Liver (tissue), 9 donors: ENCODE measurements around the gene ICA1L. TPM values are rescaled to one million over a fixed set of nuclear protein-coding genes. Genes with fewer than 3 reads are reported as not detected.
A peak's percentile ranks its signal among the peaks of the same experiment; 100 is the strongest.

Experiments used
- DNase-seq: peaks from one replicate; pipeline ENCODE4 v3.0.0-alpha.2; 2017; ENCODE audit warnings: low spot score
- H3K27ac ChIP-seq, 2 donors: one replicate each; pipeline ENCODE4 v1.7.0; 2013; ENCODE audit warnings: inconsistent platforms in 2 of 2, low read length in 2 of 2, control low read depth in 1 of 2, low read depth in 1 of 2, mild to moderate bottlenecking in 1 of 2
- H3K27me3 ChIP-seq, 4 donors: one replicate each; pipeline versions ENCODE4 v1.6.1 to v1.7.0; 2013; ENCODE audit warnings: low read length in 3 of 4, inconsistent platforms in 1 of 4, mild to moderate bottlenecking in 1 of 4, moderate library complexity in 1 of 4; ENCODE audit not compliant: control insufficient read depth in 4 of 4, insufficient read depth in 4 of 4
- H3K36me3 ChIP-seq, 4 donors: one replicate each; pipeline versions ENCODE4 v1.6.1 to v1.7.0; 2013; ENCODE audit warnings: low read length in 3 of 4, mild to moderate bottlenecking in 3 of 4, low read depth in 1 of 4, moderate library complexity in 1 of 4; ENCODE audit not compliant: control insufficient read depth in 4 of 4, insufficient read depth in 3 of 4
- H3K4me1 ChIP-seq, 4 donors: one replicate each; pipeline versions ENCODE4 v1.6.1 to v1.7.0; 2013; ENCODE audit warnings: low read length in 3 of 4, mild to moderate bottlenecking in 3 of 4, moderate library complexity in 1 of 4; ENCODE audit not compliant: control insufficient read depth in 4 of 4, insufficient read depth in 4 of 4
- H3K4me3 ChIP-seq, 3 donors: one replicate each; pipeline versions ENCODE4 v1.6.1 to v1.7.0; 2013; ENCODE audit warnings: low read length in 3 of 3, control low read depth in 1 of 3, low read depth in 1 of 3, mild to moderate bottlenecking in 1 of 3
- H3K9ac ChIP-seq, 2 donors: one replicate each; pipeline ENCODE4 v1.7.0; 2013; ENCODE audit warnings: low read length in 2 of 2, mild to moderate bottlenecking in 2 of 2, moderate library complexity in 2 of 2, control low read depth in 1 of 2, low read depth in 1 of 2
- H3K9me3 ChIP-seq, 4 donors: one replicate each; pipeline versions ENCODE4 v1.6.1 to v1.7.0; 2013; ENCODE audit warnings: low read length in 3 of 4; ENCODE audit not compliant: control insufficient read depth in 4 of 4
- FOXA1 ChIP-seq: IDR thresholded peaks from 2 replicates; pipeline ENCODE4 v1.6.1; 2016; ENCODE audit warnings: antibody characterized with exemption
- GABPA ChIP-seq, 2 donors: IDR thresholded peaks in 1 of 2; conservative IDR thresholded peaks in 1 of 2; 2 replicates each; pipeline ENCODE4 v1.6.1; 2016; ENCODE audit warnings: antibody characterized with exemption in 2 of 2, mild to moderate bottlenecking in 1 of 2, moderate library complexity in 1 of 2
- HNF4A ChIP-seq, 2 donors: conservative IDR thresholded peaks; 2 replicates each; pipeline ENCODE4 v1.6.1; 2016; ENCODE audit warnings: antibody characterized with exemption in 2 of 2, mild to moderate bottlenecking in 2 of 2
- JUND ChIP-seq, 2 donors: IDR thresholded peaks; 2 replicates each; pipeline ENCODE4 v1.6.1; 2016; ENCODE audit warnings: antibody characterized with exemption in 2 of 2
- NR2F2 ChIP-seq: IDR thresholded peaks from 2 replicates; pipeline ENCODE4 v1.6.1; 2016; ENCODE audit warnings: antibody characterized with exemption
- RAD21 ChIP-seq, 2 donors: IDR thresholded peaks; 2 replicates each; pipeline ENCODE4 v1.6.1; 2016; ENCODE audit warnings: antibody characterized with exemption in 2 of 2, mild to moderate bottlenecking in 2 of 2
- SP1 ChIP-seq: IDR thresholded peaks from 2 replicates; pipeline ENCODE4 v1.6.1; 2018; ENCODE audit warnings: antibody characterized with exemption, mild to moderate bottlenecking
- TAF1 ChIP-seq: conservative IDR thresholded peaks from 2 replicates; pipeline ENCODE4 v1.6.1; 2016; ENCODE audit warnings: antibody characterized with exemption, mild to moderate bottlenecking
- WGBS: extraction: QIAGEN DNeasy Blood & Tissue Kit; methylation state at CpG from one replicate; pipeline ENCODE4 v1.1.7; 2013; 5-methylcytosine and 5-hydroxymethylcytosine counted together
- polyA plus RNA-seq, 2 donors: library from polyadenylated mRNA; stranded (reverse) in 1 of 2; unstranded in 1 of 2; fragments of 200-250 nt in 1 of 2; fragments of >200 nt in 1 of 2; fragmentation: Nextera tagmentation in 1 of 2; extraction: Ambion mirVana in 1 of 2; gene quantifications; one replicate each; pipeline versions ENCODE4 v1.2.1 to v1.2.3, GENCODE V29; 2013 to 2015
- total RNA-seq, 2 donors: library from RNA; depleted of rRNA; stranded (reverse); fragments of >200 nt; gene quantifications; one replicate each; pipeline ENCODE4 v1.2.3, GENCODE V29; 2014
- TF ChIP-seq, protein P1 (sequence below): IDR thresholded peaks from 2 replicates; pipeline ENCODE4 v1.6.1; 2016; ENCODE audit warnings: antibody characterized with exemption
- TF ChIP-seq, protein P2 (sequence below): IDR thresholded peaks from 2 replicates; pipeline ENCODE4 v1.6.1; 2016; ENCODE audit warnings: antibody characterized with exemption
- TF ChIP-seq, protein P3 (sequence below): fragments of 150-350 bp; IDR thresholded peaks from 2 replicates; pipeline ENCODE4 v1.5.1; 2017; ENCODE audit warnings: improper control_type of control experiment, low read depth, low read length; ENCODE audit not compliant: missing input control
- TF ChIP-seq, protein P4 (sequence below): IDR thresholded peaks from 2 replicates; pipeline ENCODE4 v1.6.1; 2016; ENCODE audit warnings: antibody characterized with exemption
- TF ChIP-seq, protein P5 (sequence below): IDR thresholded peaks from 2 replicates; pipeline ENCODE4 v1.6.1; 2016; ENCODE audit warnings: antibody characterized with exemption, mild to moderate bottlenecking
- donor health status: healthy.
- donor health status: healthy.
- donor health status: healthy.
- donor health status: healthy.
- donor health status: healthy.

The ICA1L gene
- total and polyA plus RNA-seq, 4 donors = 0.15 to 1.7 (median 0.79) TPM

DNA sequence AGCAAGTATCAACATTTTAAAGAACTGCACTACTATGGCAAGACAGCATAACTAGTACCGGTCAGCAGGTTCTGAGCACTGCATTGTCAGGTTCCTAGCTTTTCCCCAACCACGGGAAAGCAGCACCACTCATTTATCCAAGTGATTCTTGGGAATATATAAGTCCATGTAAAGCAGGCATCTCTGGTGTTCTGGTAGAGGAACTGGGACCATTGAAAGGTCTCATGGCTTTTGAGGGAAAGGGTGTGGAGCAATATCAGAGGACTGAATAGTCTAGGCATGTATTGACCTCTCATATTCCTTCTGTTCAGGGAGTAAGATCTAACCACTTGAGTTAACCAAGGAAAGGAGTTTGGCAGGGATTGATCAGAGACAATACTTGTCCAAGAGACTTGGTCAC is 6.1 kb upstream of the ICA1L start (continued):
- TF ChIP-seq, protein P1, sequence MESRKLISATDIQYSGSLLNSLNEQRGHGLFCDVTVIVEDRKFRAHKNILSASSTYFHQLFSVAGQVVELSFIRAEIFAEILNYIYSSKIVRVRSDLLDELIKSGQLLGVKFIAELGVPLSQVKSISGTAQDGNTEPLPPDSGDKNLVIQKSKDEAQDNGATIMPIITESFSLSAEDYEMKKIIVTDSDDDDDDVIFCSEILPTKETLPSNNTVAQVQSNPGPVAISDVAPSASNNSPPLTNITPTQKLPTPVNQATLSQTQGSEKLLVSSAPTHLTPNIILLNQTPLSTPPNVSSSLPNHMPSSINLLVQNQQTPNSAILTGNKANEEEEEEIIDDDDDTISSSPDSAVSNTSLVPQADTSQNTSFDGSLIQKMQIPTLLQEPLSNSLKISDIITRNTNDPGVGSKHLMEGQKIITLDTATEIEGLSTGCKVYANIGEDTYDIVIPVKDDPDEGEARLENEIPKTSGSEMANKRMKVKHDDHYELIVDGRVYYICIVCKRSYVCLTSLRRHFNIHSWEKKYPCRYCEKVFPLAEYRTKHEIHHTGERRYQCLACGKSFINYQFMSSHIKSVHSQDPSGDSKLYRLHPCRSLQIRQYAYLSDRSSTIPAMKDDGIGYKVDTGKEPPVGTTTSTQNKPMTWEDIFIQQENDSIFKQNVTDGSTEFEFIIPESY = no peak
- TF ChIP-seq, protein P2, sequence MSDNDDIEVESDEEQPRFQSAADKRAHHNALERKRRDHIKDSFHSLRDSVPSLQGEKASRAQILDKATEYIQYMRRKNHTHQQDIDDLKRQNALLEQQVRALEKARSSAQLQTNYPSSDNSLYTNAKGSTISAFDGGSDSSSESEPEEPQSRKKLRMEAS = no peak
- TF ChIP-seq, protein P3, sequence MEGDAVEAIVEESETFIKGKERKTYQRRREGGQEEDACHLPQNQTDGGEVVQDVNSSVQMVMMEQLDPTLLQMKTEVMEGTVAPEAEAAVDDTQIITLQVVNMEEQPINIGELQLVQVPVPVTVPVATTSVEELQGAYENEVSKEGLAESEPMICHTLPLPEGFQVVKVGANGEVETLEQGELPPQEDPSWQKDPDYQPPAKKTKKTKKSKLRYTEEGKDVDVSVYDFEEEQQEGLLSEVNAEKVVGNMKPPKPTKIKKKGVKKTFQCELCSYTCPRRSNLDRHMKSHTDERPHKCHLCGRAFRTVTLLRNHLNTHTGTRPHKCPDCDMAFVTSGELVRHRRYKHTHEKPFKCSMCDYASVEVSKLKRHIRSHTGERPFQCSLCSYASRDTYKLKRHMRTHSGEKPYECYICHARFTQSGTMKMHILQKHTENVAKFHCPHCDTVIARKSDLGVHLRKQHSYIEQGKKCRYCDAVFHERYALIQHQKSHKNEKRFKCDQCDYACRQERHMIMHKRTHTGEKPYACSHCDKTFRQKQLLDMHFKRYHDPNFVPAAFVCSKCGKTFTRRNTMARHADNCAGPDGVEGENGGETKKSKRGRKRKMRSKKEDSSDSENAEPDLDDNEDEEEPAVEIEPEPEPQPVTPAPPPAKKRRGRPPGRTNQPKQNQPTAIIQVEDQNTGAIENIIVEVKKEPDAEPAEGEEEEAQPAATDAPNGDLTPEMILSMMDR = no peak
- TF ChIP-seq RAD21 (IDR thresholded peaks at IDR 0.05) = no peak
- TF ChIP-seq, protein P4, sequence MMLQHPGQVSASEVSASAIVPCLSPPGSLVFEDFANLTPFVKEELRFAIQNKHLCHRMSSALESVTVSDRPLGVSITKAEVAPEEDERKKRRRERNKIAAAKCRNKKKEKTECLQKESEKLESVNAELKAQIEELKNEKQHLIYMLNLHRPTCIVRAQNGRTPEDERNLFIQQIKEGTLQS = no peak
- no peak for TF ChIP-seq GABPA (IDR thresholded peaks at IDR 0.05 in 1 of 2, conservative IDR thresholded peaks at IDR 0.05 in 1 of 2)

DNA sequence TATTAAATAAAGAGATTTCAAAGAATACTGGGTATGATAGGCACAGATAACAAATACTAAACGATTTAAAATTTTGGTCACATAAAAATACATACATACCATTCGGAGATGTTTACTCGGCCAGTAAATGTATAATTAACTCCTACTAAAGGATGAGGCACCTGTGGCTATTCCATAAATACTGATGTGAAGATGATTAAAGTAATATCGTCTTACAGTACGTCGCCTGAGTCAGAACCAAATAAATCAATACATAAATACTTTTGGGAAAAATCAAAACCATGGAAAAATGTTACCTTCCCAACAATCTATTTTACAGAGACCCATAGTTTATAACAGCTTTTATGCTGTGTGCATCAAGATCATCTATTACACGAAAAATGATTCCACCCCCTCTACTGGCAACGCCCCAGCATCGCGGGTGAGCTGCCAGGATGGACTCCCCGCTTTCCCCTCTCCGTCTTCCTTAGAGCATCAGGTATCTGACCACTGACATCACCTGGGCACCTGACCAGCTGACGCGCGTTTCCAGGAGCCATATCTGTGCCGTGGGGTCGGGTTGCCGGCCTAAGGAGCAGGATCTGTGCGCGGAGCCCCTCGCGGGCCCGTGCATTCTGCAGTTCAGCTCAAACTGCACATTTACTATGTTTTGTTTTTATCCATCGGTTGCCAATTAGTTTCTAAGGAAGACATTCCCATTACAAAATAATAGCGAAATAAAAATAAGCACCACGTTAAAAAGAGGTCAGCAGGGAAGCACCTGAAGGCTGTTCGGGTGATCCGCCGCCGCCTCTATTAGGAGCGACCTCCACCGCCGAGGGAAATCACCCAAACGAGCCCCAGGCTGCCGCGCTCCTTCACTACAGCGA is 901 bp downstream of the ICA1L start:
- Histone ChIP-seq H3K27me3 (no peaks in the 10 kb centered on the region), H3K9me3 (no peaks in the 10 kb centered on the region), H3K36me3 (peaks cover 0 to 2% (median 0%) of the 10 kb centered on the region in 4 donors), H3K4me3 (peak overlapping the region; percentile 77 to 98 (median 87)), H3K9ac (no peak overlapping the region), H3K4me1 (peaks cover 5 to 15% (median 10%) of the 10 kb centered on the region in 4 donors), H3K27ac (peak overlapping the region in 1 of 2 donors; percentile 41)
- 5% methylated on average over 37 of the region's 37 CpGs for WGBS
- DNase-seq = peak; percentile 57
- TF ChIP-seq RAD21 (IDR thresholded peaks at IDR 0.05) (peak in 1 of 2 donors; percentile 48), FOXA1 (no peak), SP1 (no peak)
- TF ChIP-seq, protein P3 = peak; percentile 23

DNA sequence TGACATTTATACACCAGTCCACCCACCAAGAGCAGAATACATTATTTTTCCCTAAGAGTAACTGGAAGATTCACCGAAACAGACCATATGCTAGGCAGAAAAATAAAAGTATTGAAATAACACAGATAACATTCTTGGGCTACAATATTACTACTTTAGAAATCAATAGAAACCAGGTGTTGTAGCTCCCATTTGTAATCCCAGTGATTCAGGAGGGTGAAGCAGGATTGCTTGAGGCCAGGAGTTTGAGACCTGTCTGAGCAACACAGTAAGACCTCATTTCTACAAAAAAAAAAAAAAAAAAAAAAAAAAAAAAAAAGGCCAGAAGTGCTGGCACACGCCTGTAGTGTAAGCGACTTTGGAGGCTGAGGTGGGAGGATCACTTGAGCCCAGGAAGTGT is 9.6 kb downstream of the ICA1L start:
- WGBS = 99% methylated on average over 3 of the region's 3 CpGs
- DNase-seq = no peak

More for the DNA sequence above, 9.6 kb downstream of the ICA1L start:
- Histone ChIP-seq H3K4me3 (no peak overlapping the region), H3K4me1 (no peaks in the 10 kb centered on the region), H3K27ac (no peak overlapping the region), H3K9me3 (no peaks in the 10 kb centered on the region), H3K9ac (no peak overlapping the region), H3K36me3 (no peaks in the 10 kb centered on the region), H3K27me3 (no peaks in the 10 kb centered on the region)
- TF ChIP-seq, protein P4 = no peak
- TF ChIP-seq, protein P5, sequence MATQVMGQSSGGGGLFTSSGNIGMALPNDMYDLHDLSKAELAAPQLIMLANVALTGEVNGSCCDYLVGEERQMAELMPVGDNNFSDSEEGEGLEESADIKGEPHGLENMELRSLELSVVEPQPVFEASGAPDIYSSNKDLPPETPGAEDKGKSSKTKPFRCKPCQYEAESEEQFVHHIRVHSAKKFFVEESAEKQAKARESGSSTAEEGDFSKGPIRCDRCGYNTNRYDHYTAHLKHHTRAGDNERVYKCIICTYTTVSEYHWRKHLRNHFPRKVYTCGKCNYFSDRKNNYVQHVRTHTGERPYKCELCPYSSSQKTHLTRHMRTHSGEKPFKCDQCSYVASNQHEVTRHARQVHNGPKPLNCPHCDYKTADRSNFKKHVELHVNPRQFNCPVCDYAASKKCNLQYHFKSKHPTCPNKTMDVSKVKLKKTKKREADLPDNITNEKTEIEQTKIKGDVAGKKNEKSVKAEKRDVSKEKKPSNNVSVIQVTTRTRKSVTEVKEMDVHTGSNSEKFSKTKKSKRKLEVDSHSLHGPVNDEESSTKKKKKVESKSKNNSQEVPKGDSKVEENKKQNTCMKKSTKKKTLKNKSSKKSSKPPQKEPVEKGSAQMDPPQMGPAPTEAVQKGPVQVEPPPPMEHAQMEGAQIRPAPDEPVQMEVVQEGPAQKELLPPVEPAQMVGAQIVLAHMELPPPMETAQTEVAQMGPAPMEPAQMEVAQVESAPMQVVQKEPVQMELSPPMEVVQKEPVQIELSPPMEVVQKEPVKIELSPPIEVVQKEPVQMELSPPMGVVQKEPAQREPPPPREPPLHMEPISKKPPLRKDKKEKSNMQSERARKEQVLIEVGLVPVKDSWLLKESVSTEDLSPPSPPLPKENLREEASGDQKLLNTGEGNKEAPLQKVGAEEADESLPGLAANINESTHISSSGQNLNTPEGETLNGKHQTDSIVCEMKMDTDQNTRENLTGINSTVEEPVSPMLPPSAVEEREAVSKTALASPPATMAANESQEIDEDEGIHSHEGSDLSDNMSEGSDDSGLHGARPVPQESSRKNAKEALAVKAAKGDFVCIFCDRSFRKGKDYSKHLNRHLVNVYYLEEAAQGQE = no peak
- no peak for TF ChIP-seq NR2F2
- no peak for TF ChIP-seq HNF4A (conservative IDR thresholded peaks at IDR 0.05)
- TF ChIP-seq TAF1 = no peak
- TF ChIP-seq JUND (IDR thresholded peaks at IDR 0.05) = no peak
- TF ChIP-seq, protein P2 = no peak
- TF ChIP-seq RAD21 (IDR thresholded peaks at IDR 0.05) = no peak
- TF ChIP-seq FOXA1 = no peak
